ENCODE measurements around the gene INTS7. TPM values are rescaled to one million over a fixed set of nuclear protein-coding genes. Genes with fewer than 3 reads are reported as not detected.

Gene INTS7
- polyA plus RNA-seq, 1 donor (not counting 4 experiments of a cell fraction or from before 2014, with no cell fraction given): 27.2 TPM

DNA sequence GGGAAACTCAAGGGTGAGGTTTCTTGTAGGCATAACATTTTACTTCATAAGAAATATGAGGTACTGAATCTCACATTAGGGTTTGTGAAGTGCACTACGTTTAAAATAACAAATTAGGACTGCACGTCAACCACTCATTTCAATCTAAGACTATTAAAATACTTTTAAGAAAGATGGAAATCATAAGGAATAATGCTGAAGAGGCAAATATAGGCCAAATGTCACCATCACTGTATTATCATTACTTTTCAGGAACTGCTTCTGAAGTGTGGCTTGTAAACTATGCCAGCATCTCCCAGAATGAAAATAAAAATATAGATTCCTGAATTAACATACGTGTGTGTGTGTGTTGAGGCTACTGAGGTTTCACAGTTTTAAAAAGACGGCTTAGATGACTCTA is 56.8 kb downstream of the INTS7 start:
- H4K20me1 ChIP-seq (ENCODE audit: control insufficient read depth, extremely low read depth, insufficient read depth, low read length): no peaks in the 10 kb centered on the region
- no peaks in the 10 kb centered on the region for H3K27me3 ChIP-seq (ENCODE audit: control insufficient read depth, extremely low read depth, insufficient read depth, low read length)
- no peaks in the 10 kb centered on the region for H3K9me1 ChIP-seq (ENCODE audit: control insufficient read depth, extremely low read depth, insufficient read depth, low read length)
- H3K4me1 ChIP-seq (ENCODE audit: control insufficient read depth, extremely low read depth, insufficient read depth, low read length): no peaks in the 10 kb centered on the region
- dilution Hi-C loops (cut with MboI; ENCODE audit: extremely low pct_ligation_motif_present, low sequenced_read_pairs): no loop called here
- H3K79me2 ChIP-seq (ENCODE audit: control insufficient read depth, insufficient read depth, low read length): no peaks in the 10 kb centered on the region
- no peaks in the 10 kb centered on the region for H3K9me3 ChIP-seq (ENCODE audit: control insufficient read depth, low read depth, low read length)
- DNase-seq (ENCODE audit: low read depth, low spot score) (no peak), FAIRE-seq (no peak)
- H3K36me3 ChIP-seq (ENCODE audit: control insufficient read depth in 2 of 2, extremely low read depth in 1 of 2, insufficient read depth in 2 of 2, low read length in 2 of 2): peaks cover 7 to 9% of the 10 kb centered on the region in 2 experiments
- no peak overlapping the region for H3K4me2 ChIP-seq (ENCODE audit: control insufficient read depth, extremely low read depth, insufficient read depth, low read depth, low read length)
- H2AFZ ChIP-seq (ENCODE audit: control insufficient read depth, low read length): no peak overlapping the region
- no peak overlapping the region for H3K27ac ChIP-seq (ENCODE audit: control insufficient read depth, insufficient read depth, low read length)
- no peak overlapping the region for H3K4me3 ChIP-seq (ENCODE audit: control insufficient read depth in 2 of 3, extremely low read depth in 1 of 3, insufficient read depth in 2 of 3, low read depth in 1 of 3, low read length in 3 of 3)
- TF ChIP-seq, protein P1, sequence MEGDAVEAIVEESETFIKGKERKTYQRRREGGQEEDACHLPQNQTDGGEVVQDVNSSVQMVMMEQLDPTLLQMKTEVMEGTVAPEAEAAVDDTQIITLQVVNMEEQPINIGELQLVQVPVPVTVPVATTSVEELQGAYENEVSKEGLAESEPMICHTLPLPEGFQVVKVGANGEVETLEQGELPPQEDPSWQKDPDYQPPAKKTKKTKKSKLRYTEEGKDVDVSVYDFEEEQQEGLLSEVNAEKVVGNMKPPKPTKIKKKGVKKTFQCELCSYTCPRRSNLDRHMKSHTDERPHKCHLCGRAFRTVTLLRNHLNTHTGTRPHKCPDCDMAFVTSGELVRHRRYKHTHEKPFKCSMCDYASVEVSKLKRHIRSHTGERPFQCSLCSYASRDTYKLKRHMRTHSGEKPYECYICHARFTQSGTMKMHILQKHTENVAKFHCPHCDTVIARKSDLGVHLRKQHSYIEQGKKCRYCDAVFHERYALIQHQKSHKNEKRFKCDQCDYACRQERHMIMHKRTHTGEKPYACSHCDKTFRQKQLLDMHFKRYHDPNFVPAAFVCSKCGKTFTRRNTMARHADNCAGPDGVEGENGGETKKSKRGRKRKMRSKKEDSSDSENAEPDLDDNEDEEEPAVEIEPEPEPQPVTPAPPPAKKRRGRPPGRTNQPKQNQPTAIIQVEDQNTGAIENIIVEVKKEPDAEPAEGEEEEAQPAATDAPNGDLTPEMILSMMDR (optimal IDR thresholded peaks at IDR 0.05 in 1 of 3, IDR thresholded peaks at IDR 0.05 in 1 of 3, conservative IDR thresholded peaks at IDR 0.05 in 1 of 3; ENCODE audit: extremely low read depth in 1 of 3, insufficient read depth in 2 of 3, low read length in 3 of 3): no peak
- TF ChIP-seq EZH2 (IDR thresholded peaks at IDR 0.05; ENCODE audit: low read length): no peak
- no peak overlapping the region for H3K9ac ChIP-seq (ENCODE audit: control insufficient read depth, extremely low read depth, insufficient read depth, low read length)

DNA sequence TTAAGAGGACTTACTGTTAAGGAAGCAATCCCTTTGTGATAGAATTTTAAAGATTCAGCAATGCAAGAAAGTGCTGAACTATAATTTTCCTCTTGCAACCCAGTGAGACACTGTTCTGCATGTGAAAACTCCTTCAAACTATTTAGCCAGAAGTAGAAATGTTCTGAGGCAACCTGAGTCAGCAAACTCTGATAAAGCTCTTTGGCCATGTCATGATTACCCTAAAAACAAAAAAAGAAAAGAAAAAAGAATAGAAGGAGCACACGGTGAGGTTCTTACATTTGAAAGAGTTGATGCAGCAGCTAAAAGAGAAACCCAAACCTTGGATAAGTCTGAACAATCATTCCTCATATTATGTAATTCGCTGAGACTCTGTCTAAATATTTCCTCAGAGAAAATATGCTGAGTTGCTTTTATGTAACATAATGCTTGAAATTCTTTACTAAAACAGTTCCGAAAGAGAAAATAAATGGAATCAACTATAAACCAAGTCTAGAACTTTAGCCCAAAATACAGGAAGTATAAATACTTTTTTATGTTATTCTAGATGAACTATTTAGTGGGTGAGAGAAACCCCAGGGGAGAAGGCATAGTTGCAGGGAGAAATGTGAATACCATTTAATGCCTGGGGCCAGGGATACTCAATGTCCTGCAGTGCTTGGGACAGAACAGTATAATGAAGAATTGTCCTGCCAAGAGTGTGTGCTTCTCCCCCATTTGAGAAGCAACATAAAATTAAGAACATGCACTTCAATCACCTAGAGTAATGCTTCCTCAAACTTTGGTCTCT is 60.0 kb downstream of the INTS7 start:
- dilution Hi-C loops (cut with MboI; ENCODE audit: extremely low pct_ligation_motif_present, low sequenced_read_pairs): no loop called here
- FAIRE-seq (no peak), DNase-seq (ENCODE audit: low read depth, low spot score) (no peak)
- H3K9ac ChIP-seq (ENCODE audit: control insufficient read depth, extremely low read depth, insufficient read depth, low read length): no peak overlapping the region
- no peak overlapping the region for H3K27ac ChIP-seq (ENCODE audit: control insufficient read depth, insufficient read depth, low read length)
- no peak overlapping the region for H3K4me2 ChIP-seq (ENCODE audit: control insufficient read depth, extremely low read depth, insufficient read depth, low read depth, low read length)
- H3K4me1 ChIP-seq (ENCODE audit: control insufficient read depth, extremely low read depth, insufficient read depth, low read length): no peaks in the 10 kb centered on the region
- H2AFZ ChIP-seq (ENCODE audit: control insufficient read depth, low read length): no peak overlapping the region
- peaks cover 6 to 7% of the 10 kb centered on the region in 2 experiments for H3K36me3 ChIP-seq (ENCODE audit: control insufficient read depth in 2 of 2, extremely low read depth in 1 of 2, insufficient read depth in 2 of 2, low read length in 2 of 2)
- TF ChIP-seq, protein P1 (optimal IDR thresholded peaks at IDR 0.05 in 1 of 3, IDR thresholded peaks at IDR 0.05 in 1 of 3, conservative IDR thresholded peaks at IDR 0.05 in 1 of 3; ENCODE audit: extremely low read depth in 1 of 3, insufficient read depth in 2 of 3, low read length in 3 of 3): no peak
- TF ChIP-seq EZH2 (IDR thresholded peaks at IDR 0.05; ENCODE audit: low read length): no peak
- no peaks in the 10 kb centered on the region for H3K79me2 ChIP-seq (ENCODE audit: control insufficient read depth, insufficient read depth, low read length)
- no peaks in the 10 kb centered on the region for H4K20me1 ChIP-seq (ENCODE audit: control insufficient read depth, extremely low read depth, insufficient read depth, low read length)
- no peak overlapping the region for H3K4me3 ChIP-seq (ENCODE audit: control insufficient read depth in 2 of 3, extremely low read depth in 1 of 3, insufficient read depth in 2 of 3, low read depth in 1 of 3, low read length in 3 of 3)
- H3K27me3 ChIP-seq (ENCODE audit: control insufficient read depth, extremely low read depth, insufficient read depth, low read length): no peaks in the 10 kb centered on the region
- no peaks in the 10 kb centered on the region for H3K9me1 ChIP-seq (ENCODE audit: control insufficient read depth, extremely low read depth, insufficient read depth, low read length)
- no peaks in the 10 kb centered on the region for H3K9me3 ChIP-seq (ENCODE audit: control insufficient read depth, low read depth, low read length)
